Neuronal stem cell (in vitro differentiated cells): ENCODE data around the gene LHB.

ENCODE experiments used
- DNase-seq: peaks from one replicate; pipeline ENCODE4 v3.0.0-alpha.2; 2013; ENCODE audit warnings: low spot score
- H2AFZ ChIP-seq: one replicate; pipeline ENCODE4 v1.6.1; 2013; ENCODE audit warnings: mild to moderate bottlenecking, low read length, inconsistent platforms
- H2AK5ac ChIP-seq: 2 replicates; pipeline ENCODE4 v1.6.1; 2013; ENCODE audit warnings: low read depth, mild to moderate bottlenecking, inconsistent platforms, low read length, moderate library complexity, mixed read lengths
- H2BK120ac ChIP-seq: 2 replicates; pipeline ENCODE4 v1.6.1; 2013; ENCODE audit warnings: low read depth, mild to moderate bottlenecking, inconsistent platforms, low read length, moderate library complexity, mixed read lengths
- H2BK12ac ChIP-seq: one replicate; pipeline ENCODE4 v1.6.1; 2013; ENCODE audit warnings: low read length, inconsistent platforms
- H2BK15ac ChIP-seq: 2 replicates; pipeline ENCODE4 v1.6.1; 2013; ENCODE audit warnings: mild to moderate bottlenecking, low read length, inconsistent platforms, mixed read lengths
- H2BK5ac ChIP-seq: one replicate; pipeline ENCODE4 v1.6.1; 2013; ENCODE audit warnings: inconsistent platforms, mild to moderate bottlenecking, low read length, moderate library complexity
- H3K14ac ChIP-seq: one replicate; pipeline ENCODE4 v1.6.1; 2013; ENCODE audit warnings: low read length, inconsistent platforms
- H3K18ac ChIP-seq: 2 replicates; pipeline ENCODE4 v1.6.1; 2013; ENCODE audit warnings: low read length, inconsistent platforms
- H3K23ac ChIP-seq: 2 replicates; pipeline ENCODE4 v1.6.1; 2013; ENCODE audit warnings: low read depth, mild to moderate bottlenecking, mixed read lengths, low read length, inconsistent platforms; ENCODE audit not compliant: poor library complexity
- H3K27ac ChIP-seq: replicated peaks from 3 replicates; pipeline ENCODE4 v1.5.1; 2013; ENCODE audit warnings: low read length, inconsistent platforms
- H3K27me3 ChIP-seq, 3 experiments: 2 replicates each; pipeline ENCODE4 v1.6.1; 2013; ENCODE audit warnings: low read length in 3 of 3, mild to moderate bottlenecking in 2 of 3, inconsistent platforms in 1 of 3, low read depth in 1 of 3, mixed read lengths in 1 of 3, moderate library complexity in 1 of 3; ENCODE audit not compliant: control insufficient read depth in 3 of 3, insufficient read depth in 3 of 3
- H3K36me3 ChIP-seq, 2 donors: replicated peaks in 1 of 2; 2 replicates each; pipeline ENCODE4 v1.6.1; 2013; ENCODE audit warnings: low read length in 2 of 2; ENCODE audit not compliant: control insufficient read depth in 2 of 2, insufficient read depth in 2 of 2
- H3K4ac ChIP-seq: 2 replicates; pipeline ENCODE4 v1.6.1; 2013; ENCODE audit warnings: inconsistent platforms, mild to moderate bottlenecking, low read length, moderate library complexity
- H3K4me1 ChIP-seq, 2 donors: 1 replicate in 1 of 2; 2 replicates in 1 of 2; pipeline ENCODE4 v1.6.1; 2013; ENCODE audit warnings: low read length in 2 of 2, low read depth in 1 of 2; ENCODE audit not compliant: control insufficient read depth in 2 of 2, insufficient read depth in 1 of 2
- H3K4me2 ChIP-seq: one replicate; pipeline ENCODE4 v1.6.1; 2013; ENCODE audit warnings: mild to moderate bottlenecking, low read length, inconsistent platforms; ENCODE audit not compliant: insufficient read depth, poor library complexity, severe bottlenecking
- H3K4me3 ChIP-seq, 2 donors: 2 replicates each; pipeline ENCODE4 v1.5.1; 2013; ENCODE audit warnings: low read length in 2 of 2, mild to moderate bottlenecking in 2 of 2, inconsistent platforms in 1 of 2, moderate library complexity in 1 of 2
- H3K79me1 ChIP-seq: one replicate; pipeline ENCODE4 v1.6.1; 2013; ENCODE audit warnings: low read depth, mild to moderate bottlenecking, inconsistent platforms, low read length, moderate library complexity
- H3K9ac ChIP-seq: one replicate; pipeline ENCODE4 v1.6.1; 2013; ENCODE audit warnings: mild to moderate bottlenecking, low read depth, low read length, inconsistent platforms; ENCODE audit not compliant: poor library complexity
- H3K9me3 ChIP-seq, 2 donors: replicated peaks in 1 of 2; 2 replicates each; pipeline versions ENCODE3 to v1.6.1; 2013; ENCODE audit warnings: low read length in 2 of 2, mild to moderate bottlenecking in 2 of 2, inconsistent platforms in 1 of 2, low read depth in 1 of 2, mixed read lengths in 1 of 2, moderate library complexity in 1 of 2; ENCODE audit not compliant: control insufficient read depth in 2 of 2, insufficient read depth in 1 of 2
- H4K8ac ChIP-seq: one replicate; pipeline ENCODE4 v1.6.1; 2013; ENCODE audit warnings: low read depth, mild to moderate bottlenecking, inconsistent platforms, low read length, moderate library complexity
- H4K91ac ChIP-seq: one replicate; pipeline ENCODE4 v1.6.1; 2013; ENCODE audit warnings: low read length, low read depth, mild to moderate bottlenecking, inconsistent platforms; ENCODE audit not compliant: poor library complexity
- WGBS, 2 donors: extraction: QIAGEN DNeasy Blood & Tissue Kit; methylation state at CpG; one replicate each; pipeline ENCODE4 v1.1.7; 2013; ENCODE audit warnings: missing lambda C conversion rate in 2 of 2, mixed read lengths in 1 of 2; ENCODE audit not compliant: insufficient read length in 2 of 2, insufficient replicate concordance in 1 of 2; ENCODE audit errors: extremely low coverage in 2 of 2; 5-methylcytosine and 5-hydroxymethylcytosine counted together

LHB gene

DNA sequence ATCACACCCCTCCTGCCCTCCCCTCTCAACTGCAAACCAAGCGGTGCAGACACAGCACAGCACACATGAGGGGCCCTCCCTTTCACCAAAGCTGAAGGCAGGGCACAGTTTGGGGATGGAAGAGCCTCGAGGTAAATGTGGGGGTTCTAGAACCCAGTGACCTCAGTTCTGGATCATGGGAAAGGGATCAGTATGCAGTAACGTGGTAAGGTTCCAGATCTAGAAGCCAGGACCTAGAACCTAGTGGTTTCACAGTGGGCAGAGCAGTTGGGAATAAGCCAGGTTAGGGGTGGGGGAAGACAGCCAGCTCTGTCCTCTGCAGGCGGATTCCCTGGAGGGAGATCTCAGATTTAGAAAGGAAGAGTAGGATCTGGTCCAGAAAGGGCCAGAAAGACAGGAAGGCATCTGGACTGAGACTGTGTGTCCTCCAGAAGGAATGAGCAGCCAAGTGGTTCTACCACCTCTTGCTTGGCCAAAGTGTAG is 48.7 kb downstream of the LHB start:
- Histone ChIP-seq H2BK12ac (no peak overlapping the region), H3K9ac (no peak overlapping the region), H2BK5ac (no peak overlapping the region), H3K27me3 (no peaks in the 10 kb centered on the region), H3K36me3 (peaks cover 25 to 61% of the 10 kb centered on the region in 2 donors), H3K4me3 (no peak overlapping the region), H3K27ac (no peak overlapping the region), H3K14ac (no peak overlapping the region), H3K23ac (peak overlapping the region; percentile 75), H4K8ac (no peak overlapping the region), H3K18ac (no peak overlapping the region), H2BK15ac (no peak overlapping the region), H2BK120ac (no peak overlapping the region), H2AFZ (no peak overlapping the region), H3K9me3 (peaks cover 0 to 8% of the 10 kb centered on the region in 2 donors), H3K4me2 (no peak overlapping the region), H2AK5ac (no peak overlapping the region), H3K79me1 (peaks cover 3% of the 10 kb centered on the region), H3K4ac (no peak overlapping the region), H3K4me1 (peaks cover 14% of the 10 kb centered on the region in 2 donors), H4K91ac (no peak overlapping the region)
- WGBS, 2 donors, result no CpG with 5 or more reads among the region's 4 CpGs
- no peak for DNase-seq

DNA sequence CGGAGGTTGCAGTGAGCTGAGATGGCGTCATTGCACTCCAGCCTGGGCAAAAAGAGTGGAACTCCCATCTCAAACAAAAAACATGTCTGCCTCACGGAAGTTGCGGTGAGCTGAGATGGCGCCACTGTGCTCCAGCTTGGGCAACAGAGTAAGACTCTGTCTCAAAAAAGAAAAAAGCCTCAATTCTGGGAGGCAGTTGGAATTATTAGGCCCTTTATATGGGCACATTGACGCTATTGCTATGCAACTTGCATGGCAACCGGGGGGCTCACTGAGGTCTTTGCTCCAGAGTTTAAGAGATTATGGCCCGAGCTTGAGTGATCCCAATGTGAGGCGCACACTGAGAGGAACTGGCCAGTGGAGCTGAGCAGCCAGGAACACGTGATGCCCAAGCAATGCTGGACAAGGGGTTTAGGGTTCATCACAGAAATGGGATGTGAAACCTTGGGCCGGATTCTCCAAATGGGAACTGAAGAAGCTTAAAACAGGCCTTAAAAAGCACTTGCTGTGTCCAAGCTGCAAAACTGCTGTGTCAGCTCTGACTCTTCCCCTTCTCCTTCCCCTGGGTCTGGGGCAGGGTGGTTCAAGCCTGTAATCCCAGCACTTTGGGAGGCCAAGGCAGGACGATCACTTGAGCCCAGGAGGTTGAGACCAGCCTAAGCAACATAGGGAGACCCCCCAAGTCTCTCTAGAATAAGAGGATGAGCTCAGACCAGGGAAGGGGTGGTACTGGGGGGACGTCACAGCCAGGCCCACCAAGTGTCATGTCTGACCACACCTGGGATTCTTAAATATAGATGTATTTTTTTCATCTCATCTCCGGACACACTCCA is 49.3 kb downstream of the LHB start:
- Histone ChIP-seq H3K4me1 (peaks cover 17 to 18% of the 10 kb centered on the region in 2 donors), H2BK15ac (no peak overlapping the region), H3K36me3 (peaks cover 23 to 55% of the 10 kb centered on the region in 2 donors)

DNA sequence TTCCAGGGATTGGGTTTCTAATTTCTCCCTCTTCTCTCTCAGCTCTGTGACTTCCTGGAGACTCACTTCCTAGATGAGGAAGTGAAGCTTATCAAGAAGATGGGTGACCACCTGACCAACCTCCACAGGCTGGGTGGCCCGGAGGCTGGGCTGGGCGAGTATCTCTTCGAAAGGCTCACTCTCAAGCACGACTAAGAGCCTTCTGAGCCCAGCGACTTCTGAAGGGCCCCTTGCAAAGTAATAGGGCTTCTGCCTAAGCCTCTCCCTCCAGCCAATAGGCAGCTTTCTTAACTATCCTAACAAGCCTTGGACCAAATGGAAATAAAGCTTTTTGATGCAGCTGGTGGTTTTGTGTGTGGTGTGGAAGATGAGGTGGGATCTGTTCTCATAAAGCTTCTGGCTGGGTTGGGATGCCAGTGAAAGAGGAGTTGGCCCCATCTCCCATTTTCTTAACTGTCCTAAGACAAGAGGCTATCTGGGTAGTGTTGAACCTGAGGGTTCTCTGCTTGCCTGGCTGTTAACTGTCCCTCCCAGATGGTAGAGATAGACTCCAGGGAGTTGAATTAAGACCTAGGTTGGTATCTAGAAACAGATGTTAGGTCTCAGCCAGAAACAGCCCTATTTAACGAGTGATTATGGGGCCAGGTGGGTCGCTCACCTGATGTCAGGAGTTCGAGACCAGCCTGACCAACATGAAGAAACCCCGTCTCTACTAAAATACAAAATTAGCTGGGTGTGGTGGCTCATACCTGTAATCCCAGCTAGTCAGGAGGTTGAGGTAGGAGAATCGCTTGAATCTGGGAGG is 50.1 kb downstream of the LHB start:
- H3K36me3 ChIP-seq, result peaks cover 23 to 52% of the 10 kb centered on the region in 2 donors

More for the DNA sequence above, 49.3 kb downstream of the LHB start:
- no peak overlapping the region for H3K4ac ChIP-seq
- H3K23ac ChIP-seq, result peak overlapping the region; percentile 75
- H3K14ac ChIP-seq, result no peak overlapping the region
- peak overlapping the region; percentile 51 for H3K9ac ChIP-seq
- no peak overlapping the region for H3K18ac ChIP-seq
- H3K27ac ChIP-seq, result peak overlapping the region; percentile 6
- no peak overlapping the region for H4K8ac ChIP-seq
- peaks cover 0 to 8% of the 10 kb centered on the region in 2 donors for H3K9me3 ChIP-seq
- H4K91ac ChIP-seq, result no peak overlapping the region
- H3K4me2 ChIP-seq, result no peak overlapping the region
- H3K4me3 ChIP-seq, result no peak overlapping the region
- H2AK5ac ChIP-seq, result no peak overlapping the region
- no peak overlapping the region for H2BK12ac ChIP-seq
- no peak overlapping the region for H2AFZ ChIP-seq
- H2BK5ac ChIP-seq, result no peak overlapping the region
- H3K79me1 ChIP-seq, result peaks cover 3% of the 10 kb centered on the region
- H2BK120ac ChIP-seq, result no peak overlapping the region
- H3K27me3 ChIP-seq, result no peaks in the 10 kb centered on the region
- WGBS, 2 donors, result no CpG with 5 or more reads among the region's 14 CpGs
- DNase-seq, result no peak

More for the DNA sequence above, 50.1 kb downstream of the LHB start:
- H3K4me2 ChIP-seq, result peak overlapping the region; percentile 26
- no peak overlapping the region for H3K27ac ChIP-seq
- no peak overlapping the region for H2BK5ac ChIP-seq
- no peak overlapping the region for H2BK12ac ChIP-seq
- peaks cover 0 to 8% of the 10 kb centered on the region in 2 donors for H3K9me3 ChIP-seq
- H4K91ac ChIP-seq, result no peak overlapping the region
- H2BK15ac ChIP-seq, result no peak overlapping the region
- no peak overlapping the region for H2AFZ ChIP-seq
- H3K4me3 ChIP-seq, result peak overlapping the region; percentile 63 to 95
- H2AK5ac ChIP-seq, result no peak overlapping the region
- H3K14ac ChIP-seq, result no peak overlapping the region
- peaks cover 3% of the 10 kb centered on the region for H3K79me1 ChIP-seq
- H3K4me1 ChIP-seq, result peaks cover 17 to 25% of the 10 kb centered on the region in 2 donors
- H3K27me3 ChIP-seq, result no peaks in the 10 kb centered on the region
- no peak overlapping the region for H3K23ac ChIP-seq
- H3K18ac ChIP-seq, result no peak overlapping the region
- H3K4ac ChIP-seq, result no peak overlapping the region
- WGBS, 2 donors, result no CpG with 5 or more reads among the region's 10 CpGs
- no peak overlapping the region for H2BK120ac ChIP-seq
- no peak overlapping the region for H4K8ac ChIP-seq
- DNase-seq, result no peak
- H3K9ac ChIP-seq, result no peak overlapping the region
